Skeletal muscle cell (primary cell): ENCODE measurements around the gene LGALS9C.
"Not testable (repeated sequence)": the region's sequence is repeated elsewhere in the genome, so short reads cannot be mapped to it uniquely, and the experiment has no call there.

ENCODE experiments used
- DNase-seq: peaks from one replicate; pipeline ENCODE4 v3.0.0-alpha.2; 2010; ENCODE audit warnings: low read depth
- H3K4me3 ChIP-seq: 2 replicates; pipeline ENCODE4 v1.5.1; 2011; ENCODE audit warnings: low read depth, mild to moderate bottlenecking, control low read depth, low read length, moderate library complexity

Gene LGALS9C

GRCh38 chr17:18476508-18477308 is at the start of gene LGALS9C:
Gene LGALS9C (plus strand): TSS chr17:18476789. CDS start chr17:18476855, 66 bp downstream.
- DNase-seq, H3K4me3 ChIP-seq: not testable (repeated sequence)

GRCh38 chr17:18432206-18432605 is 44.4 kb upstream of the LGALS9C start:
- H3K4me3 ChIP-seq, DNase-seq: not testable (repeated sequence)

- not testable (repeated sequence) for H3K4me3 ChIP-seq, DNase-seq
Measured at GRCh38 chr17:18439465-18439870, 37.1 kb upstream of the LGALS9C start.

GRCh38 chr17:18442093-18442492 is 34.5 kb upstream of the LGALS9C start:
- H3K4me3 ChIP-seq, DNase-seq: not testable (repeated sequence)

- H3K4me3 ChIP-seq, DNase-seq: not testable (repeated sequence)
Measured at GRCh38 chr17:18442532-18442931, 34.1 kb upstream of the LGALS9C start.

- DNase-seq, H3K4me3 ChIP-seq: not testable (repeated sequence)
Measured at GRCh38 chr17:18447476-18448205, 28.9 kb upstream of the LGALS9C start.

- not testable (repeated sequence) for DNase-seq, H3K4me3 ChIP-seq
Measured at GRCh38 chr17:18448311-18448710, 28.3 kb upstream of the LGALS9C start.

GRCh38 chr17:18449833-18450232 is 26.8 kb upstream of the LGALS9C start:
- not testable (repeated sequence) for DNase-seq, H3K4me3 ChIP-seq

GRCh38 chr17:18450998-18451397 is 25.6 kb upstream of the LGALS9C start:
- not testable (repeated sequence) for DNase-seq, H3K4me3 ChIP-seq

- H3K4me3 ChIP-seq, DNase-seq: not testable (repeated sequence)
Measured at GRCh38 chr17:18451969-18452368, 24.6 kb upstream of the LGALS9C start.

GRCh38 chr17:18459035-18459434 is 17.6 kb upstream of the LGALS9C start:
- not testable (repeated sequence) for H3K4me3 ChIP-seq
- DNase-seq, result peak; percentile 21

- H3K4me3 ChIP-seq, DNase-seq: not testable (repeated sequence)
Measured at GRCh38 chr17:18463831-18464502, 12.6 kb upstream of the LGALS9C start.

- DNase-seq, H3K4me3 ChIP-seq: not testable (repeated sequence)
Measured at GRCh38 chr17:18466250-18466983, 10.2 kb upstream of the LGALS9C start.

- not testable (repeated sequence) for DNase-seq, H3K4me3 ChIP-seq
Measured at GRCh38 chr17:18467001-18467400, 9.6 kb upstream of the LGALS9C start.

GRCh38 chr17:18468472-18469171 is 8.0 kb upstream of the LGALS9C start:
- H3K4me3 ChIP-seq, DNase-seq: not testable (repeated sequence)

- H3K4me3 ChIP-seq, DNase-seq: not testable (repeated sequence)
Measured at GRCh38 chr17:18469837-18470236, 6.8 kb upstream of the LGALS9C start.

GRCh38 chr17:18470345-18470930 is 6.2 kb upstream of the LGALS9C start:
- H3K4me3 ChIP-seq, DNase-seq: not testable (repeated sequence)

- H3K4me3 ChIP-seq, DNase-seq: not testable (repeated sequence)
Measured at GRCh38 chr17:18473967-18474366, 2.6 kb upstream of the LGALS9C start.
